Glomerular endothelial cell (primary cell): ENCODE results near the gene PLA2R1. TPM values are rescaled to one million over a fixed set of nuclear protein-coding genes. Genes with fewer than 3 reads are reported as not detected.

Experiments
- DNase-seq: peaks from one replicate; pipeline ENCODE4 v3.0.0-alpha.2; 2011; ENCODE audit warnings: low read depth, low spot score; ENCODE audit errors: extremely low read depth
- total RNA-seq: library from RNA; depleted of rRNA; stranded (reverse); fragments of >200 nt; gene quantifications from 2 replicates; pipeline ENCODE4 v1.2.3, GENCODE V29; 2015

The PLA2R1 gene
- 6.6 and 14.5 TPM in 2 replicates for total RNA-seq

- no peak for DNase-seq
Observed at GRCh38 chr2:160062292-160063005, at the start of gene PLA2R1. TSS of gene PLA2R1 (minus strand) at chr2:160062615. CDS start at chr2:160062403, 212 bp downstream.

GRCh38 chr2:160110674-160111239 is 48.3 kb upstream of the PLA2R1 start:
- DNase-seq = no peak

GRCh38 chr2:160109939-160110673 is 47.7 kb upstream of the PLA2R1 start:
- DNase-seq = peak; percentile 47

GRCh38 chr2:160109243-160109642 is 46.8 kb upstream of the PLA2R1 start:
- DNase-seq = no peak

- DNase-seq = no peak
Observed at GRCh38 chr2:160108646-160109045, 46.2 kb upstream of the PLA2R1 start.

- no peak for DNase-seq
Observed at GRCh38 chr2:160105366-160105765, 43.0 kb upstream of the PLA2R1 start.

- DNase-seq = no peak
Observed at GRCh38 chr2:160104115-160104514, 41.7 kb upstream of the PLA2R1 start.

GRCh38 chr2:160097326-160097725 is 34.9 kb upstream of the PLA2R1 start:
- no peak for DNase-seq

GRCh38 chr2:160096409-160096808 is 34.0 kb upstream of the PLA2R1 start:
- DNase-seq = no peak

- DNase-seq = no peak
Observed at GRCh38 chr2:160092445-160092844, 30.0 kb upstream of the PLA2R1 start.

GRCh38 chr2:160091381-160091780 is 29.0 kb upstream of the PLA2R1 start:
- no peak for DNase-seq

- DNase-seq = no peak
Observed at GRCh38 chr2:160087854-160088745, 25.7 kb upstream of the PLA2R1 start.

- no peak for DNase-seq
Observed at GRCh38 chr2:160085662-160086061, 23.2 kb upstream of the PLA2R1 start.

GRCh38 chr2:160077912-160078810 is 15.7 kb upstream of the PLA2R1 start:
- DNase-seq = no peak

GRCh38 chr2:160076914-160077313 is 14.5 kb upstream of the PLA2R1 start:
- no peak for DNase-seq

- no peak for DNase-seq
Observed at GRCh38 chr2:160076241-160076640, 13.8 kb upstream of the PLA2R1 start.

GRCh38 chr2:160075171-160075570 is 12.8 kb upstream of the PLA2R1 start:
- DNase-seq = peak; percentile 39

GRCh38 chr2:160073284-160073888 is 11.0 kb upstream of the PLA2R1 start:
- no peak for DNase-seq

- DNase-seq = no peak
Observed at GRCh38 chr2:160068906-160069305, 6.5 kb upstream of the PLA2R1 start.
